DOHH2 (cell line): ENCODE measurements around the gene DNAJA3.
A peak's percentile ranks its signal among the peaks of the same experiment; 100 is the strongest.

Experiments used
- H3F3A ChIP-seq: fragments of 200-600 bp; sonication (generic), shearing (Covaris generic); 2 replicates; pipeline ENCODE4 v1.6.0; 2016; ENCODE audit warnings: antibody characterized with exemption, mild to moderate bottlenecking; ENCODE audit not compliant: control insufficient read depth, insufficient read depth
- H3K27ac ChIP-seq: fragments of 200-600 bp; sonication (generic); 2 replicates; pipeline ENCODE4 v1.5.1; 2014; ENCODE audit warnings: low read depth, mild to moderate bottlenecking, low read length, moderate library complexity
- H3K27me3 ChIP-seq: fragments of 200-600 bp; sonication (generic); 2 replicates; pipeline ENCODE4 v1.6.1; 2014; ENCODE audit warnings: mild to moderate bottlenecking, low read length, mixed read lengths; ENCODE audit not compliant: control insufficient read depth
- H3K36me3 ChIP-seq: fragments of 200-600 bp; sonication (generic); 2 replicates; pipeline ENCODE4 v1.6.1; 2014; ENCODE audit warnings: mild to moderate bottlenecking, low read length, moderate library complexity, mixed read lengths; ENCODE audit not compliant: control insufficient read depth
- H3K4me1 ChIP-seq: fragments of 200-600 bp; sonication (generic); 2 replicates; pipeline ENCODE4 v1.6.1; 2014; ENCODE audit warnings: mild to moderate bottlenecking, low read length, mixed read lengths; ENCODE audit not compliant: control insufficient read depth
- H3K4me2 ChIP-seq: fragments of 200-600 bp; sonication (generic); 2 replicates; pipeline ENCODE4 v1.6.0; 2014; ENCODE audit warnings: mild to moderate bottlenecking, low read length, moderate library complexity
- H3K4me3 ChIP-seq: fragments of 200-600 bp; sonication (generic); 2 replicates; pipeline ENCODE4 v1.5.1; 2014; ENCODE audit warnings: mild to moderate bottlenecking, low read length, mixed read lengths
- H3K79me2 ChIP-seq: fragments of 200-600 bp; sonication (generic); 2 replicates; pipeline ENCODE4 v1.6.1; 2014; ENCODE audit warnings: mild to moderate bottlenecking, low read length, mixed read lengths; ENCODE audit not compliant: control insufficient read depth
- H3K9me2 ChIP-seq: fragments of 200-600 bp; sonication (generic); replicated peaks from 2 replicates; pipeline ENCODE4 v1.6.1; 2014; ENCODE audit warnings: mild to moderate bottlenecking, low read length, mixed read lengths; ENCODE audit not compliant: control insufficient read depth
- H3K9me3 ChIP-seq: fragments of 200-600 bp; sonication (generic); 2 replicates; pipeline ENCODE4 v1.6.1; 2014; ENCODE audit warnings: antibody characterized with exemption, low read length, mixed read lengths; ENCODE audit not compliant: control insufficient read depth, insufficient read depth
- H4K20me1 ChIP-seq: fragments of 200-600 bp; sonication (generic); 2 replicates; pipeline ENCODE4 v1.6.0; 2014; ENCODE audit warnings: low read depth, mild to moderate bottlenecking, antibody characterized with exemption, low read length, moderate library complexity; ENCODE audit not compliant: control insufficient read depth, insufficient read depth
- EZH2phosphoT487 ChIP-seq: fragments of 200-600 bp; sonication (generic); IDR thresholded peaks from 2 replicates; pipeline ENCODE4 v1.6.1; 2017; ENCODE audit warnings: borderline replicate concordance, mild to moderate bottlenecking, antibody characterized with exemption, low read length, moderate library complexity, mixed read lengths
- TF ChIP-seq, protein P1 (sequence below): fragments of 200-600 bp; sonication (generic); IDR thresholded peaks from one replicate; pipeline ENCODE4 v1.5.1; 2014; ENCODE audit warnings: antibody characterized with exemption, mild to moderate bottlenecking, low read depth, low read length; ENCODE audit not compliant: poor library complexity, severe bottlenecking

DNAJA3 gene

GRCh38 chr16:4419402-4419959, 6.2 kb upstream of the DNAJA3 start:
- peaks cover 4% of the 10 kb centered on the region for H3F3A ChIP-seq
- H4K20me1 ChIP-seq, result 0 out of 2 replicates have a peak, but pooled peaks cover under 1% of the 10 kb centered on the region
- H3K79me2 ChIP-seq, result peaks cover 19% of the 10 kb centered on the region
- H3K36me3 ChIP-seq, result peaks cover 9% of the 10 kb centered on the region; the same call in 1 of the 2 replicates
- H3K27ac ChIP-seq, result no peak overlapping the region
- no peak overlapping the region for H3K4me3 ChIP-seq
- H3K9me2 ChIP-seq, result no peaks in the 10 kb centered on the region
- TF ChIP-seq, protein P1, sequence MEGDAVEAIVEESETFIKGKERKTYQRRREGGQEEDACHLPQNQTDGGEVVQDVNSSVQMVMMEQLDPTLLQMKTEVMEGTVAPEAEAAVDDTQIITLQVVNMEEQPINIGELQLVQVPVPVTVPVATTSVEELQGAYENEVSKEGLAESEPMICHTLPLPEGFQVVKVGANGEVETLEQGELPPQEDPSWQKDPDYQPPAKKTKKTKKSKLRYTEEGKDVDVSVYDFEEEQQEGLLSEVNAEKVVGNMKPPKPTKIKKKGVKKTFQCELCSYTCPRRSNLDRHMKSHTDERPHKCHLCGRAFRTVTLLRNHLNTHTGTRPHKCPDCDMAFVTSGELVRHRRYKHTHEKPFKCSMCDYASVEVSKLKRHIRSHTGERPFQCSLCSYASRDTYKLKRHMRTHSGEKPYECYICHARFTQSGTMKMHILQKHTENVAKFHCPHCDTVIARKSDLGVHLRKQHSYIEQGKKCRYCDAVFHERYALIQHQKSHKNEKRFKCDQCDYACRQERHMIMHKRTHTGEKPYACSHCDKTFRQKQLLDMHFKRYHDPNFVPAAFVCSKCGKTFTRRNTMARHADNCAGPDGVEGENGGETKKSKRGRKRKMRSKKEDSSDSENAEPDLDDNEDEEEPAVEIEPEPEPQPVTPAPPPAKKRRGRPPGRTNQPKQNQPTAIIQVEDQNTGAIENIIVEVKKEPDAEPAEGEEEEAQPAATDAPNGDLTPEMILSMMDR, result no peak
- H3K27me3 ChIP-seq, result no peaks in the 10 kb centered on the region
- no peaks in the 10 kb centered on the region for H3K9me3 ChIP-seq
- no peak overlapping the region for H3K4me2 ChIP-seq
- H3K4me1 ChIP-seq, result peaks cover 22% of the 10 kb centered on the region

- Histone ChIP-seq H3K27me3 (no peaks in the 10 kb centered on the region), H3K4me2 (no peak overlapping the region), H3K4me1 (peaks cover 14% of the 10 kb centered on the region), H3F3A (no peaks in the 10 kb centered on the region; the same call in 1 of the 2 replicates), H3K4me3 (no peak overlapping the region), H3K9me2 (no peaks in the 10 kb centered on the region), H3K79me2 (peaks cover 13% of the 10 kb centered on the region), H3K27ac (no peak overlapping the region), H3K9me3 (no peaks in the 10 kb centered on the region), H4K20me1 (no peaks in the 10 kb centered on the region), H3K36me3 (no peaks in the 10 kb centered on the region; the same call in 1 of the 2 replicates)
- TF ChIP-seq EZH2phosphoT487, result no peak
- TF ChIP-seq, protein P1, result no peak
Measured at GRCh38 chr16:4420505-4421105, 5.1 kb upstream of the DNAJA3 start.

GRCh38 chr16:4426021-4426684, 485 bp downstream of the DNAJA3 start:
- peaks cover 60% of the 10 kb centered on the region for H3K79me2 ChIP-seq
- peak overlapping the region; percentile 97 for H3K4me3 ChIP-seq
- H3F3A ChIP-seq, result no peaks in the 10 kb centered on the region
- H3K27ac ChIP-seq, result peak overlapping the region; percentile 81
- no peaks in the 10 kb centered on the region for H3K9me2 ChIP-seq
- H3K4me1 ChIP-seq, result peaks cover 21% of the 10 kb centered on the region
- H3K4me2 ChIP-seq, result peak overlapping the region; percentile 92
- TF ChIP-seq, protein P1, result no peak
- no peak for TF ChIP-seq EZH2phosphoT487
- H3K27me3 ChIP-seq, result no peaks in the 10 kb centered on the region
- no peaks in the 10 kb centered on the region for H3K9me3 ChIP-seq
- peaks cover 23% of the 10 kb centered on the region; the same call in 1 of the 2 replicates for H4K20me1 ChIP-seq
- H3K36me3 ChIP-seq, result peaks cover 50% of the 10 kb centered on the region
